HTR-8/SVneo (cell line): ENCODE data around the gene TRIO.

Source experiments
- DNase-seq: peaks from one replicate; pipeline ENCODE4 v3.0.0; 2011; ENCODE audit warnings: low spot score, mixed read lengths; ENCODE audit not compliant: insufficient read length
- FAIRE-seq: peaks from 2 replicates; lab custom pipeline; 2011; peaks lifted over from hg19 to GRCh38; lab: Jason Lieb, UNC

TRIO gene

DNA sequence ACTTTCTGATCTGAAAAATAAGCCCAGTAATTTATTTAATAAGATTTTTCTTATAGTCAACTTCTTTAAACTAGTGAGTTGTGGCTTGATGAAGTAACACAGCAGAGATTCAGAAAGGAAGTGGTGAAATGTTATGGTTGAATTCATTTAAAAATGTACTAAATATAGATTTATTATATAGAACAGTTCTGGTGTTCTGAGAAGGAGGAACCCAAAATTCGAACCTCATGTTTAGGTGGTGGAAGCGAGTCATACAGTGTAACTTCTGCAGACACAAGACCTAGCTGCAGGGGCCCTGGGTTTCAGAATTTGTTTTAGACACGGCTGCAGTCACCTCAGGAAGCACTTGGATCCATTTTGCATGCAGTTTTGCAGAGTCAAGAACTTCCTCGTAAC lies 188.2 kb downstream of the TRIO start:
- no peak for DNase-seq
- no peak for FAIRE-seq

DNA sequence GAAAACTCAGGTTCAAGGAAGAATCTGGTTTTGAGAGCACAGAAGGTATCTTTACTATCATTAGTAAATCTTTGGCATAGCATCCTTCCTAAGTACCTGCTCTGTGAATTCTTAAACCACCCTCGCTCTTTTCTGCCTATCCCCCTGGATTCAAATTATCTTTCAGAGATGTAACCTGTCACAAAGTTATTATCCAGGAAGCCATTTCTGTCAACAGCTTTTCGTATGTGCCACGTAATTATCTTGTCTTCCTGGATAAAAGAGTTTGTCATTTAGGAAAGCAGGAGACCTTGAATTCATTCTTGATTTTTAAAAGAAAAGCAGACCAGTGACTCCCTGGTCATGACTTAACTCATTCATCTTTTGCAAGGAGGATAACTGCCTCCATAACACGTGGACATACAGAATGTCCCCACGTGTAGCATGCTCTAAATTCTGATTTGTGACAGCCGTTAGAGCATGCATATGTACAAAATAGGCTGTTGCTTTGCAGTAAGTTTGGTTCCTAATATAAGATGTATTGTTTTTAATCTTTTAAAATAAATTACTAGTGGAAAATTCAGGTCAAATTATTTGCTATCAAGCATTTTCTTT lies 189.0 kb downstream of the TRIO start:
- FAIRE-seq, result no peak
- DNase-seq, result no peak

DNA sequence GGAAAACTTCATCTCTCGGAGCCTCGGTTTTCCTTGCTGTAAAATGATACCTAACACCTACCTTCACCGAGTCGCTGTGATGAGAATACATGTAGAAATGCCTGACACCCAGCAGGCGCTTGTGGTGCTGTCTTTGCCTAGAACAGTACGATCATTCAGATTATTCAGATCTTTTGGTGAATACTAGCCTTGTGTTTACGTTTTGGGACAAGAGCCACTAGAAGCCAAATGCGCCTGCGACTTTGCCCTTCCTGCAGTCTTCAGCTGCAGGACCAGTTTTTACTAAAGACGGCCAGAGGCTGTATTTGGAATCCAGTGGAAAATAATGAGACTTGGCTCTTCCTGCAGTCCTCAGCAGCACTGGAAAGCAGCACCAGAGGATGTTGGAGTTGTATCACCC lies 189.6 kb downstream of the TRIO start:
- DNase-seq, result no peak
- FAIRE-seq, result no peak

DNA sequence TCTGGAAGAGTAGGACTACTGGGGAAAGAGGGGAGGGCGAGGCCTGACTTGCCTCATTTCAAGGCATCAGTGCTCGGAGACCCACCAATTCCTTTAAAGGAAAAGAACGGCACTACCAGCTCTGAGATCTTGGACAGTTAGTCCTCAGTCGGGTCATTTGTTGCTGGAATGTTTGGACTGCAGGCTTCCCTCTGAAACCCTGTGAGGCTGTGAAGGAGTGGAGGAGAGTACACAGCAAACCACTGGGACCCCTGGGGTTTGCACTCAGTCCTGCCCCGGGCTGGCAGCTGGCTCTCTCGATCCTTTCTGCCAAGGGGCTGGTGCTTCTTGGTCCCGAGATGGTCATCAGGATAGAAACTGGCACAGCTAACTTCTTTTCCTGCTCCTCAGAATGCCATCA lies 194.5 kb downstream of the TRIO start:
- DNase-seq (no peak), FAIRE-seq (no peak)

DNA sequence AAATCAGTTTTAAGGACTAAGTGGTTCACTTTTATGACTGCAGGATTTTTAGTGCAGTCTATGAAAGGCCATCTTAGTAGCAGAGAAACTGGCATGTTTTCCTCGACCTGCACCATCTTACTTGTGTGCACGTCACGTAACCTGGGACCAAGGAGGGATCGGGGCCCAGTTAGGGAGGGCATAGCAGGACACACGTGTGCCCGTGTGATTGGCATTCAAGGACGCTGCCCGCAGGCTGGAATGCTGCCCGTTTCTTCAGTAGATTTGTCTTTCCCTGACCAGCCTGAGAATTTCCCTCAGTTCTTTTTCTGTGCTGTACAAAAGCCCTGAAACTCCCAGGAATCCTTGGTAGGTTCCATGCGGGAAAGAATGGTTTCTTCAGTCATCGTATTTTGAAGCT lies 196.3 kb downstream of the TRIO start:
- DNase-seq (no peak), FAIRE-seq (peak; percentile 72)

DNA sequence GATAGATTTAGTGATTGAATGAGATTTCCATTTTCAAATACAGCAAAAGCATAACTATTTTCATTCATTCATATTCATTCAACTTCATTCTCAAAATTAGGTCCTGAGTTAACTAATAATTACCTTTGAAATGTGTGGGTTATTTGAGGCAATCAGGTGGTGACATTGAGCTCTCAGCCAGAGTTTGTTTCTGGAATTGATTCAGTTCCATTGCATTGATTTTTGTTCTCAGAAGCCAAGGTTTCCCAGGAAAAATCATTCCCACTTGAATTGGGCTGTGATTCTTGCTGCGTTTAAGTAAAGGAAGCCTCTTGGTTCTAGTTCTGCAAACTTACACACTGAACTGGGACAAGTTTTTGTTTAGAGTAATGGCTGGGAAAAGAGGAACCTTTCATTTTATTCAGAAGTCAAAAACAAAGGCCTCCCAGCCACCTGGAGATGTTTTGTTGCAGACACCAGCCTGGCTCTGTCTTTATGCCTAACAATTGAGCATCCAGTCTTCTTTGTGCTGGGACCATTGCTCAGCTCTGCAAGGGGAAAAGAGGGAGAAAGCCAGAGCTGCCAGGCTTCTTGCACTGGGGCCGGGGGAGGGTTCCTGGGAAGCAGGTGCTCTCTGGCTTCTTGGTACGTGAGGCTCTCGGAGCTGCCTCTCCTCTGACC lies 198.6 kb downstream of the TRIO start:
- no peak for DNase-seq
- FAIRE-seq, result no peak

DNA sequence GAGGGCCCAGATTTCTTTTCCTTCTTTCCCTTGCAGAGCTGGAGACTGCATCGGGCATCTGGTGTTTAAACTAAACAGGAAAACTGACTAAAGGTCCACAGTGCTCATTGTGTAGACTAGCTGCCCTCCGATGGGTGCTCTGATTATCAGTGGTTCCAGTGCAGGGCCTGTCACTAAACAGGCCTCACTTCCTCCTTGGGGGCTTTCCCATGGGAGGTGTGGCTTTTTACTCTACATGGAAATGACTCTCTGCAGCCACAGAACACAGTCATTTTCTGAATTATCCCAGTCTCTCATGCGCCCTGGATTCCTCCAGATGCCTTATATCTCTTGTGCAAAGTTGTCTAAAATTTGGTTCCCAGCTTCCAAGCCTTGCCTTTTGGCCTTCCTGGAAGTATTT lies 199.2 kb downstream of the TRIO start:
- no peak for DNase-seq
- FAIRE-seq, result no peak

DNA sequence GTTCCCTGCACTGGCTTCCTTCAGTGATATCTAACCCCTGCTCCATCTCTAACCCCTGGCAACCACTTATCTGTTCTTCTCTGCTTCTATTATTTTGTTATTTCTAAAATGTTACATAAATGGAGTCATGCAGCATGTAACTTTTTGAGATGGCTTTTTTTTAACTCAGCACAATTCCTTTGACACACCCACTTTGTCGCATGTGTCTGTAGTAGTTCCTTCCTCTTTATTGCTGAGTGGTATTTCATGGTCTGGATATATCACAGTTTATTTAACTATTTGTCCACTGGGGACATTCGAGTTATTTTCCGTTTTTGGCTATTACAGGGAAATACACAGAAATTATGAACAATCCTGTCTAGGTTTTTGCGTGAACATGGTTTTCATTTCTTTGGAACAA lies 200.2 kb downstream of the TRIO start:
- DNase-seq, result no peak
- no peak for FAIRE-seq

DNA sequence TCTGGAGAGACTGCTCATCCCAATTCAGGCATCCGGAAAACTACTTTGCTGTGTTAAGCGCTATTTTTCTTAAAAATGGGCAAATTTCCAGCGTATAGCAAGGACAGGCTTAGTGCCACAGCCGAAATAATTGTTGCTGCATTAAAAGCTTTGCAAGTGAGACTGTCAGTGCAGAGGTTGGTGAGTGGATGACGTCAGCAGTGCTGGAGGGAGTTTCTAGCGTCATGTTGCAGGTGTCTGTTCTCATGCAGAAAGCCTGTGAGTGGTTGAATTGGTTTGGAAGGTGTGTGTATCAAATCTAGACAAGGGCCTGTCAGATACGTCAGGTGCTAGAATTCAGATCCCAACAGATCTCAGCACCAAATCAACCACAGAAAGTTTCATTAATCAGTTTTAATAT lies 204.4 kb downstream of the TRIO start:
- FAIRE-seq (no peak), DNase-seq (no peak)

DNA sequence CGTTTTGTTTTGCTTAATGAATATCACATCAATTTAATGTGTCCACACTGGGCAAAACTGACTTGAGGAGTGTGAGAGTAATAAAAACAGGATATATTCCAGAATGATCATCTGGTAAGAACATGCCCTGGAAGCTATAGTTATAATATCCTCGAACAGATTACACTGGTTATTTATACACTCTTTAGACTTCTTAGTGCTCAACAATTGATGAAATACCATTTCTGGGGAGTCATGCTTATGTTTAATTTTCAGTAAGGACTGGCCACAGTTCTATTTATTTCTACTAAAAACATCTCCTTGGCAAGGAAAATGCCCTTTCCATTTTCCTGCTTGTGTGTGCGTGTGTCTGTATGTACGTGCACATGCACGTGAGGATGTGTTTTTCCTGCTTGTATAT lies 205.0 kb downstream of the TRIO start:
- no peak for FAIRE-seq
- DNase-seq, result no peak

DNA sequence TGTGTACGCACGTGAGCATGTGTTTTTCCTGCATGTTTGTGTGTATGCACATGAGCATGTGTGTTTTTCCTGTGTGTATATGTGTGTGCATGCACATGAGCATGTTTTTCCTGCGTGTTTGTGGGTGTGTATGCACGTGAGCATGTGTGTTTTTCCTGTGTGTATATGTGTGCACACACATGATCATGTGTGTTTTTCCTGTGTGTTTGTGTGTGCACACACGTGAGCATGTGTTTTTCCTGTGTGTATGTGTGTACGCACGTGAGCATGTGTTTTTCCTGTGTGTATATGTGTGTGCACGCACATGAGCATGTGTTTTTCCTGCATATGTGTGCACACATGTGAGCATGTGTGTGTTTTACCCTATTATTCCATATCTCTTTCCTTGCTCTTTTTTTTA lies 205.9 kb downstream of the TRIO start:
- DNase-seq (no peak), FAIRE-seq (no peak)

DNA sequence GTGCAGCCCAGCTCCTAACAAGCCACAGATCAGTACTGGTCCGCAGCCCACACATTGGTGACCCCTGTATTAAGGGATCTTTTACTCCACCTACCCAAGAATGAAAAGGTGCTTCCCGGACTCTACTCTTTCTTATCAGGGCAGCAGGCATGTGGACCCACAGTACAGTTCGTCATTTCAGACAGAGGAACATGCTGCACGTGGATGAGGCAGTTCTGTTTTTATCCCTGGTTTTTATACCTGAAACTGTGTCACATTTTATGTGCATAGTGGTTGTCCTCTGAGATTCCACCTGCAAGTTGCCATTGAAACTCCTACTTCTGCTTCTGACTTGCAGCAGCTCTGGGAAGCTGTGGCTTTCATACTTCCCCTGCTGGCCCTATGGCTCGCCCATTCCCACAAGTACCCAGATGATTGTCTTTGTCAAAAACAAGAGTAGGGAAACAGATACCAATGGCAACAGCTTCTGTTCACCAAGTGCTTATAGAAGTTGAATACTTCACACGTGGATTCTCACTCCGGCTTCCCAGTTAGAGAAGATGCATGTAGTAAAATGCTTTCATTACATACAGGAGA lies 208.0 kb downstream of the TRIO start:
- no peak for DNase-seq
- FAIRE-seq, result peak; percentile 46

DNA sequence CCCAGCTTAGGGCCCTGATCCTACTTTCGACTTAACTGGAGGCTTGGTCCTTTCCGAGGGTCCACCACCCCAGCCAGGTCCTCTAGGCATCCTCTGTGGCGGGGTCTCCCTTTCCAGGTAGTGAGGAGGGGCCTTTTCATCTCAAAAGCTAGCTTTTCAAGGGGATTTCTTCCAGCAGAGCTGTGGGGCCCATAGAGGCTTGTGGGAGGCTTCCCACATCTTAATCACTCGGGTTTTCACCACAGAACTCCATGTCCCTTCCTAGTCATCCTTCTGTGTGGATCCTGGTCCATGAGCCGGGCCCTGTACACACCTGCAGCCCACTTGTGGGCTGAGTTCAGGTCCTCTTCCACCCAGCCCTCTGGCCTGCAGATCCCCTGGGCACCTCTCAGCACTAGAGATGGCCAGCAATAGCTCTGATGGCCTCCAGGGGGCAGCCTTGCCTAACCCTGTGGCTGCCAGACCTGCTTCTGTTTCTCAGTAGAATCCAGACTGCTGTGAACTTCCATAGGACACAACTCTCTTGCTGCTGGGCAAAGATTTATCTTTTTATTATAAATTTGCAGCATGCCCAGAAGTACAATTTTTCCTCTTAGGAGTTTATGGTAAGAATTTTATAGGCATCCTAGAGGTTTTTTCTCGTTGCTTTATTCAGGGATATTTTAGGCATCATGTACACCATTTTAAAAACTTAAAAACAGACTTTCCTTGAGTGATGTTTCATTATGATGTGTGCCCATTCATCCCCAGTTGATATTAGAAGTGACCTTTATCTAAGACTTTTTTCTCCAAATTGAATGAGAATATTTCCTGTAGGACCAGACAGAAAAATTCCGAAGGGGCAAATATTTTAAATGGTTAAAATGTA lies 208.9 kb downstream of the TRIO start:
- DNase-seq, result peak; percentile 93
- peak; percentile 51 for FAIRE-seq

DNA sequence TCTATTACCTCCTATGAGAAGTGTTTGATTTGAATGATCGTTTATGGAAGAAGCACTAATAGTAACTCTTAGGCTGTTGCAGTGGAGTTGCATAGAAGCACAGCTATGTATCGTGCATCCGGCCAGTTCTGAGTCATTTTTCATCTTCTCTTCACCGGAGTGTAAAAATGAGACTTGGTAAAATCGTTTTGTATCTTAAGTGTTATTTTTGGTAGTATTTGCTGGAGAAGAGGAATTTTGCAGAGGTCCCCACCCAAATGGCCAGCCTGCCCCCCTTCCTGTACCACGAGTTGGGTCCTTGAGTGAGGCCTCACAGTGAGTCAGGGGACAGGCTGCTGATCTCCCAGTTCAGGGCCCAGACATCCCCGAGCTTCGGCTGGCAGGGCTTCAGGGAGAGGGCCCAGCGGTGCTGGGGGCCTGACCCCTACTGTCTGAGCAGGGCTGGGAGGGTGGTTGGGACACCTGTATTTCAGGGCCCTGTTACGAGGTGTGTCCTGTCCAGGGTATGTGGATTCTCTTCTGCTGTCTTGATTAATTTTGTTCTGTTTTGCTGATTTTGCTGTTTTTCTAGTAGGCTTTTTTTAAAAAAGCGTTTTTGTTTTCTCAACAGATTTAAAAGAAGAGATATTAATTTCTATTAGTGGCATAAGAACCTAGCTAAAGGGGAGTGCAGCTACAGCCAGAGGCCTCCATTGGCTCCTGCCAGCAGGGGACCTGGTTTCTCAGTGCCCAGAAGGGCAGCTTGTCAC lies 210.8 kb downstream of the TRIO start:
- DNase-seq, result no peak
- FAIRE-seq, result no peak

DNA sequence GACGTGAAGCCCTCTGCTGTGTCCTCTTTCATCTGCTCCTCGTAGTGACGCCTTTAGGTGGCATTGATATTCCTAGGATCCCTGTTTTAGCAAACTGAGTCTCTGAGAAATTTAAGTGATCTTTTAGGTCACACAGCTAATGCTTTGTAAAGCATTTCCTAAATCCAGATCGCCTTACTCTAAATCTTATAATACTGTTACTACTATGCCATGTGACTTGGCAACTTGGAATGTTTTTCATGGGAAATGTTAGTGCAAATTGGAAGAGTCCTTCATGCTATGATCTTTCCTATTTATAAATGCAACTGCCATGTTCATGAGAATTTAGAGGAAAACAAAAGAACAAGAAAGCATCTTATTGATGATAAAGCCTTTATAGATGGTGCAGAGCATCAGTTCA lies 212.2 kb downstream of the TRIO start:
- FAIRE-seq, result no peak

DNA sequence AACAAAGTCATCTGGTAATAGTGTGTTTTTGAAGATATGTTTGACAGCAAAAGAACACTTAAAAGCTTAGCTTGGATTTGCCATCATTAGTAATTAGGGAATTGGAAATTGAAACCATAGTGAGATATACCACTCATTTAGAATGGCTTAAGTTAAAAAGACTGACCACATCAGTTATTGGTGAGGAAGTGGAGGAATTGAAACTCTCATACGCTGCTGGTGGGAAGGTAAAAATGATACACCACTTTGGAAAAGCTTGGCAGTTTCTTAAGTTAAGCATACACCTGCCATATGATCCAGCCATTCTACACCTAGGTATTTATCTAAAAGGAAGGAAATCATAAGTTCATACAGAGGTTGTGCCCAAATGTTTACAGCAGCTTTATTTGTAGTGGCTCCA lies 213.2 kb downstream of the TRIO start:
- DNase-seq (no peak), FAIRE-seq (no peak)

More for the DNA sequence above, 212.2 kb downstream of the TRIO start:
- no peak for DNase-seq

DNA sequence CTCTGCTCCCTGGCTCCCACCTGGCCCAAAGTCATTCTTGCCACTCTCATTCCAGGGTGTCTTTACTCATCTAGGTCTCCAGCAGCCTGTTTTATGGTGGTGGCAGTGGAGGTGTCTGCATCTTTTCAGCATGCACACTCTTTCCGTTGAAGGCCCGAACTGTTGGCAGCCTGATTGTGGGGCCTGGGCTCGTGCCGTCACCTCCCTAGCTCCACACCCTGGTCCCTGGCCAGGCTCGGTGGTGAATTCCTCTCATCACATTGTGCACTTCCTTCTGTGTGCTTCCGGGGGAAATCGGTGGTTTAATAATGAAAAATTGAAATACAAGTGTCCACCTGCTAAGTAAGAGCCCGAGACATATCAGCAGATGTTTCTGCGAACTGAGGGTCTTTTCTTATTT lies 214.3 kb downstream of the TRIO start:
- FAIRE-seq (no peak), DNase-seq (no peak)

DNA sequence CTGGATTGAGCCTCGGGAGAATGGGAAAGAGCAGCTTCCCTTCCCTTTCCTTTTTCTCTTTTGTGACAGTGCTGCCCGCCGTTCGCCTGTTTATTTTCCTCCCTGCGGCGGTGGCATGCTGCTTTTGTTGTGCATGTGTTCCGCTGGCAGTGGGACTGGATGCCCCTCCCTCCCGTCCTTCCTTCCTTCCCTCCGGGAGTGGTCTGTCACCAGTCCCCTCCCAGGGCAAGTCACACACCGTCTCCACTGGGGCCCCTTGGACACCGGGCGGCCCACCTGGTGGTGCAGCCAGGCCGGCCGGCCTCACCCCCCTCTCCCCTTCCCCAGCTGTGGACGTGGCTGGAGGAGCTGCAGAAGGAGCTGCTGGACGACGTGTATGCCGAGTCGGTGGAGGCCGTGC lies 214.7 kb downstream of the TRIO start:
- FAIRE-seq, result no peak
- DNase-seq, result no peak

DNA sequence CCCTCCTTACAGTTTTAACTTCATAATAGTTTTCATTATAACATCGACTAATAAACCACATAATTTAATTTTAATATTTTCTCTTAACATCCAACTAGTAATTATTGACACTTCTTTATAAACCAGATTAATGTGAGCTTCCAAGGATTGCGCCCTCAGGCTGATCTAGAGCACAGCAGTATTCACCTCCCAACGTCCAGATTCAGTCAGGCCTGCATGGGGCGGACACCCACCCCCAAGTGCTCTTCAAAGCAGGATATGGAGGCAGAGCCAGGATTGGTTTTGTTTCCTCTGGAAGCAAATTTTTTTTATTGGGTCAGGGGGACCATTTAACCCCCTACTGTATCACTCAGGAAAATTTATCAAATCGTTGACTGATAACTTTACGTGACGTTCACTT lies 215.4 kb downstream of the TRIO start:
- FAIRE-seq, result no peak

More for the DNA sequence above, 215.4 kb downstream of the TRIO start:
- no peak for DNase-seq
